ENCODE measurements around the gene UNC5B.
A peak's percentile ranks its signal among the peaks of the same experiment; 100 is the strongest.

UNC5B gene

GRCh38 chr10:71254834-71255549 is 42.6 kb downstream of the UNC5B start:
- no peak for DNase-seq (ENCODE audit: low spot score)

- no peak for DNase-seq (ENCODE audit: low spot score)
These were observed 43.1 kb downstream of the UNC5B start for GRCh38 chr10:71255550-71255807.

- peak; percentile 73 for DNase-seq (ENCODE audit: low spot score)
These were observed 43.7 kb downstream of the UNC5B start for GRCh38 chr10:71255808-71256660.

- DNase-seq (ENCODE audit: low spot score) = no peak
These were observed 44.4 kb downstream of the UNC5B start for GRCh38 chr10:71256661-71257318.

- DNase-seq (ENCODE audit: low spot score) = no peak
These were observed 45.1 kb downstream of the UNC5B start for GRCh38 chr10:71257319-71257997.

- DNase-seq (ENCODE audit: low spot score) = no peak
These were observed 45.7 kb downstream of the UNC5B start for GRCh38 chr10:71258046-71258445.

- DNase-seq (ENCODE audit: low spot score) = no peak
These were observed 46.2 kb downstream of the UNC5B start for GRCh38 chr10:71258446-71259145.

GRCh38 chr10:71259282-71259681 is 46.9 kb downstream of the UNC5B start:
- DNase-seq (ENCODE audit: low spot score) = no peak

- DNase-seq (ENCODE audit: low spot score) = no peak
These were observed 47.6 kb downstream of the UNC5B start for GRCh38 chr10:71259815-71260501.

GRCh38 chr10:71260622-71261325 is 48.4 kb downstream of the UNC5B start:
- DNase-seq (ENCODE audit: low spot score) = no peak

GRCh38 chr10:71262027-71262426 is 49.7 kb downstream of the UNC5B start:
- no peak for DNase-seq (ENCODE audit: low spot score)

GRCh38 chr10:71262817-71263216 is 50.4 kb downstream of the UNC5B start:
- DNase-seq (ENCODE audit: low spot score) = no peak

- DNase-seq (ENCODE audit: low spot score) = peak; percentile 56
These were observed 51.0 kb downstream of the UNC5B start for GRCh38 chr10:71263376-71263775.

GRCh38 chr10:71264345-71265200 is 52.2 kb downstream of the UNC5B start:
- peak; percentile 54 for DNase-seq (ENCODE audit: low spot score)

GRCh38 chr10:71265201-71265575 is 52.8 kb downstream of the UNC5B start:
- DNase-seq (ENCODE audit: low spot score) = no peak

- DNase-seq (ENCODE audit: low spot score) = no peak
These were observed 53.3 kb downstream of the UNC5B start for GRCh38 chr10:71265618-71266146.

- DNase-seq (ENCODE audit: low spot score) = no peak
These were observed 54.0 kb downstream of the UNC5B start for GRCh38 chr10:71266147-71266917.

- DNase-seq (ENCODE audit: low spot score) = no peak
These were observed 54.6 kb downstream of the UNC5B start for GRCh38 chr10:71266918-71267442.
